Mucosa of descending colon (tissue), 3 donors: ENCODE results near the gene SLC5A6. TPM values are rescaled to one million over a fixed set of nuclear protein-coding genes. Genes with fewer than 3 reads are reported as not detected.
A peak's percentile ranks its signal among the peaks of the same experiment; 100 is the strongest.

Experiments used
- ATAC-seq: fragments of 200-7000 bp; cut with Tn5 transposase; one replicate; pipeline ENCODE4 v1.9.1; 2020; ENCODE audit warnings: mild to moderate bottlenecking, moderate library complexity
- DNase-seq, 3 donors: peaks; one replicate each; pipeline ENCODE4 v3.0.0-alpha.2; 2020
- H3K36me3 ChIP-seq: fragments of 200-600 bp; one replicate; pipeline ENCODE4 v1.8.0; 2021; ENCODE audit warnings: low read depth, mild to moderate bottlenecking
- H3K4me1 ChIP-seq: fragments of 200-600 bp; one replicate; pipeline ENCODE4 v1.8.0; 2021; ENCODE audit warnings: low read depth, mild to moderate bottlenecking
- H3K4me3 ChIP-seq: fragments of 200-600 bp; one replicate; pipeline ENCODE4 v1.8.0; 2021; ENCODE audit warnings: mild to moderate bottlenecking
- H3K9me3 ChIP-seq: fragments of 200-600 bp; one replicate; pipeline ENCODE4 v1.8.0; 2021; ENCODE audit warnings: mild to moderate bottlenecking
- intact Hi-C, 2 donors: fragments of 100-400 bp; cut with DNase I in 1 of 2; cut with micrococcal nuclease in 1 of 2; formaldehyde crosslinking; loops; one replicate each; pipeline versions ENCODE4 v1.11.0 to v1.11.1; 2022; cut with DNase I, micrococcal nuclease
- total RNA-seq, 3 donors: library from RNA; stranded (reverse); fragmentation: NEBNext Ultra II Directional in 2 of 3; extraction: Animal tissue kit (Norgen Biotek cat#: 25700) in 2 of 3; gene quantifications; one replicate each; pipeline versions ENCODE4 v1.2.1 to v1.2.4, GENCODE V29; 2021 to 2023
- TF ChIP-seq, protein P1 (sequence below): fragments of 200-600 bp; IDR thresholded peaks from one replicate; pipeline ENCODE4 v1.8.0; 2022; ENCODE audit warnings: antibody characterized with exemption, mild to moderate bottlenecking
- donor health status: DM: no; HTN: no; CAD: no; lungs with moderate emphysema.
- donor health status: DM: no; HTN: no; CAD: no.
- donor health status: DM: no; HTN: yes; CAD: no.

Gene SLC5A6
- total RNA-seq, 3 donors from 2014 or later, result 27.7 to 34.8 (median 30.0) TPM

DNA sequence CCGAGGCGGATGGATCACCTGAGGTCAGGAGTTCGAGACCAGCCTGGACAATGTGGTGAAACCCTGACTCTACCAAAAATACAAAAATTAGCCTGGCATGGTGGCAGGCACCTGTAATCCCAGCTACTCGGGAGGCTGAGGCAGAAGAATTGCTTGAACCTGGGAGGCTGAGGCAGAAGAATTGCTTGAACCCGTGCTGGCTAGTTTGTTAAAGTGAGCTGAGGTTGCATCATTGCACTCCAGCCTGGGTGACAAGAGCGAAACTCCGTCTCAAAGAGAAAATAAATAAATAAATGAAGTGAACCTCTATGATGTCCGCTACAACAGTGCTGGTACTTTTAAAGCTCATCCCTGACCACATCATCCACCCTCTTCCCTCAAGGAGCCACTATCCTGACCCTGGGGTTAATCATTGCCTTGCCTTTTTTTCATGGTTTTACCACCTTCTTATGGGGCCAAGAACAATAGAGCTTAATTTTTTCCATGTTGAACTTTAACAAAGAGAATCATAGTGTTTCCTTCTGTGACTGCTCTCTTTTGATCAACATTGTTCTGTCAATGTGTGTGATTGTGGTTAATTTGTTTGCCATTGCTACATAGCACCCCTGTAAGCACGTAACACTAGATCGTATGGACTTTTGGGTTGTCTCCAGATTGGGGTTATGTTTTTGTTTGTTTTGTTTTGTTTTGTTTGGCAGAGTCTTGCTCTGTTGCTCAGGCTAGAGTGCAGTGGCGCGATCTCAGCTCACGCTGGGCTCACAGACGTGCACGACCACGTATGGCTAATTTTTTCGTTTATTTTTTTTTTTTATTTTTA is 17.3 kb downstream of the SLC5A6 start:
- DNase-seq (no peak), ATAC-seq (peak; percentile 81)
- no peaks in the 10 kb centered on the region for H3K36me3 ChIP-seq
- intact Hi-C loops, result no loop called here
- TF ChIP-seq, protein P1, sequence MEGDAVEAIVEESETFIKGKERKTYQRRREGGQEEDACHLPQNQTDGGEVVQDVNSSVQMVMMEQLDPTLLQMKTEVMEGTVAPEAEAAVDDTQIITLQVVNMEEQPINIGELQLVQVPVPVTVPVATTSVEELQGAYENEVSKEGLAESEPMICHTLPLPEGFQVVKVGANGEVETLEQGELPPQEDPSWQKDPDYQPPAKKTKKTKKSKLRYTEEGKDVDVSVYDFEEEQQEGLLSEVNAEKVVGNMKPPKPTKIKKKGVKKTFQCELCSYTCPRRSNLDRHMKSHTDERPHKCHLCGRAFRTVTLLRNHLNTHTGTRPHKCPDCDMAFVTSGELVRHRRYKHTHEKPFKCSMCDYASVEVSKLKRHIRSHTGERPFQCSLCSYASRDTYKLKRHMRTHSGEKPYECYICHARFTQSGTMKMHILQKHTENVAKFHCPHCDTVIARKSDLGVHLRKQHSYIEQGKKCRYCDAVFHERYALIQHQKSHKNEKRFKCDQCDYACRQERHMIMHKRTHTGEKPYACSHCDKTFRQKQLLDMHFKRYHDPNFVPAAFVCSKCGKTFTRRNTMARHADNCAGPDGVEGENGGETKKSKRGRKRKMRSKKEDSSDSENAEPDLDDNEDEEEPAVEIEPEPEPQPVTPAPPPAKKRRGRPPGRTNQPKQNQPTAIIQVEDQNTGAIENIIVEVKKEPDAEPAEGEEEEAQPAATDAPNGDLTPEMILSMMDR, result no peak
- no peak overlapping the region for H3K4me3 ChIP-seq
- peaks cover 6% of the 10 kb centered on the region for H3K4me1 ChIP-seq
- H3K9me3 ChIP-seq, result no peaks in the 10 kb centered on the region

DNA sequence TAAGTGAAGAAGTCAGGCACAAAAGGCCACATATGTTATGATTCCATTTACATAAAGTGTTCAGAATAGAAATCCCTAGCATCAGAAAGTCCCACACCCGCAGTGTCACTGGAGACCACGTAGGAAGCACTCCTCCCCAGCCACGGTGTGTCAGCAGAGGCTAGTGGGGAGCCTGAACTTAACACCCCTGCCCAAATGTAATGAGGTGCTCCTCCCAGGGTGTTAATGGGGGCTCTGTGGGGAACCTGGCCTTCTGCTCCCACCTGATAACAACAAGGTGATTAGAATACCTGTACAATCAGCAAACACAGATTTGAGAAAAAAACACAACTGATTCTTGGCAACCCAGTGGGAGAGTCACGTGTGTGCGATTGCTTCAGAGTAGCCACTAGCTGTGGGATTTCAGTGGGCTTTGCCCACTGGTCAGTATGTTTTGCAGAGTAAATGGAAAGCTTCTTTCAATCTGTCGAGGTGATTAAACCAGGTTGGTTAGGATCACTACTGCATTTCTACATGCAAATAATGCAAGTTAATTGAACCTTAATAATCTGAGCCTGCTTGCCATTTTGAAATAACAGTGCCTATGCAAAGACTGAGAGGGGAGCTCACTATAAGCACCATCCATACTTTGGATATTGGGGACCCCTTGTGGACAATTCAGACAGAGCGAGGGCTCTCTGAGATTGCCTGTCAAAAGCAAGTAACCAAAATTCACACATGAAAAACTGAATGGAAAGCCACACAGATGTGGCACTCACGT is 20.8 kb downstream of the SLC5A6 start:
- peak; percentile 50 for ATAC-seq
- Histone ChIP-seq H3K4me1 (peaks cover 6% of the 10 kb centered on the region), H3K36me3 (no peaks in the 10 kb centered on the region), H3K9me3 (no peaks in the 10 kb centered on the region), H3K4me3 (no peak overlapping the region)
- TF ChIP-seq, protein P1, result peak; percentile 18
- peak in 1 of 3 donors; percentile 70 for DNase-seq
- intact Hi-C loops, result no loop called here

DNA sequence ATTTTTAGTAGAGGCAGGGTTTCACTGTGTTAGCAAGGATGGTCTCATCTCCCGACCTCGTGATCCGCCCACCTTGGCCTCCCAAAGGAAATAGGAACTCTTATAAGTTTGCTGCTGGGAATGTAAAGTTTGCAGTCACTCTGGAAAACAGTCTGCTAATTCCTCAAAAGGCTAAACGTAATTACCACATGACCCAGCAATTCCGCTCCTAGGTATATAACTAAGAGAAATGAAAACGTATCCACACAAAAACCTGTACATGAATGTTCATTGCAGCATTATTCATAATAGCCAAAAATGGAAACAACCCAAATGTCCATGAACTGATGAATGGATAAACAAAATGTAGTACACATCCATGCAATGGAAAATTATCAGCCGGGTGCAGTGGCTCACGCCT is 22.1 kb downstream of the SLC5A6 start:
- ATAC-seq (no peak), DNase-seq (no peak)
- Histone ChIP-seq H3K4me1 (peaks cover 4% of the 10 kb centered on the region), H3K4me3 (no peak overlapping the region), H3K9me3 (no peaks in the 10 kb centered on the region), H3K36me3 (no peaks in the 10 kb centered on the region)
- TF ChIP-seq, protein P1, result no peak
- intact Hi-C loops, result no loop called here

DNA sequence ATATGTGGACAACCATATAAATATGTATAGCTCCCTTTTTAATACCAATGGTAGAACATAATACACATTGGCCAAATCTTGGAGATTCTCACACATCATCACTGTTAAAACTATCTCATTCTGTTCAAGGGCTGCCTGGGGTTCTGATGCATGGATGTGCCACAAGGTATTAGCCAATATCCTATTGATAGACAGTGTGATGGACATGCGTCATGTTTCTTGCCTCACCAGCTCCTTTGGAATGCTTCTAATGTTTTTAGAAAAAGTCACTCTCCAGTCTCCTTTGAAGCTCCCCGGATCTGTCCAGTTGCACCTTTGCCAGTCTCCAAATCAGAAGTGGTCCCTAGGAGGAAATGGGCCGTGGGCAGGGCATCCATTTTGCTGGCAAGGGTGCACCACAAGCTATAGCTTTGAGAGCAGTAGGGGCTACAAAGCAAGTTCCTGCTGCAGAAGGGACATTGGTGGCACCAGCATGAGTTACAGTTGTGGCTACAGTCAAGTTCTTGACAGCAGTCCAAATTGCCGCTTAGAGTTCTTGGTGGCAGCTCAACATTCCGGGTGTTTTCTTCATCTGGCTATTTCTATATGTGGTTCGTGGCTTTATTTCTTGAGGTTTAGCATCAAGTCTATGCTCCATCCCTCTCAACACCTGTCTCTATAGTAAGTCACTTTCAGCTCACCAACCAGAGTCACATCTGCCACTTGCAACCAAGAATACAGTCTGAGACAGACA is 25.3 kb downstream of the SLC5A6 start:
- intact Hi-C loops, result no loop called here
- no peak overlapping the region for H3K4me3 ChIP-seq
- no peaks in the 10 kb centered on the region for H3K36me3 ChIP-seq
- no peaks in the 10 kb centered on the region for H3K9me3 ChIP-seq
- no peaks in the 10 kb centered on the region for H3K4me1 ChIP-seq
- TF ChIP-seq, protein P1, result no peak
- no peak for DNase-seq
- ATAC-seq, result no peak

DNA sequence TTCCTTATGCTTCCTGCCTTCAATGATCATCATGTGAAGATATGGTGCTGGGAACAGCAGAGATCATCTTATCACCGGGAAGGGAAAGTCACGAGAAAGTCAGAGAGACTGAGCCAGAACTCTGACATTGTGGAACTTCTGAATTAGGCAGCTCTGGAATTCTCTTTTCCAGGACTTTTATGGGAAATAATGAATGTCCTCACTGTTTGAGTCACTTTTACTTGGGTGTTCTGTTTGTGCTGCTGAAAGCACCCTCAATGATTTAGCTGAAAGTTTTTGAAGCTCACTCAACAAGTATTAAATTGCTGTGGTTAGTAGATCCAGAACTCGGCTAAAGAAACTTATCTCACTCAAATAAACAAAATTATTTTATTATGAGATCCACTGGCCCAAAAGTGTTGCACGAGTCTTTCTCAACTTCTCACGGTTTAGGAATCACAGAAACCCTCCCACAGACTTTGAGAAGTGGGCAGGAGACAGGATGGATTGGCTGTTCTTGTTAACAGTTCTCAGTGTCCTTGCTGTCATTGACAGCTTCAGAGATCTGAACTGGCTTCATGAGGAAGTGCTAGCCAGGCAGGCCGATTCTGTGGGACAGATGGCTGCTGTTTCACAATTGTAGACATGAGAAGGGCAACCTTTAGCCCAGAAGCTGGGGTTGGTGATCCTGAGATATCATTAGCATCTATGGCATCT is 26.6 kb downstream of the SLC5A6 start:
- H3K36me3 ChIP-seq, result no peaks in the 10 kb centered on the region
- no peaks in the 10 kb centered on the region for H3K4me1 ChIP-seq
- peak; percentile 77 for ATAC-seq
- TF ChIP-seq, protein P1, result no peak
- intact Hi-C loops, result no loop called here
- peak in 1 of 3 donors; percentile 31 for DNase-seq
- H3K9me3 ChIP-seq, result no peaks in the 10 kb centered on the region
- no peak overlapping the region for H3K4me3 ChIP-seq
